ENCODE results near the gene FOXJ3. TPM values are rescaled to one million over a fixed set of nuclear protein-coding genes. Genes with fewer than 3 reads are reported as not detected.

FOXJ3 gene
- total RNA-seq, 2 donors from 2014 or later, result 67.3 to 79.4 TPM

- no peak for DNase-seq
- H3K4me3 Mint-ChIP-seq, result no peak overlapping the region
Observed at GRCh38 chr1:42168391-42168670, 166.7 kb downstream of the FOXJ3 start.

GRCh38 chr1:42167611-42168390, 167.2 kb downstream of the FOXJ3 start:
- no peak for TF ChIP-seq CTCF (conservative IDR thresholded peaks at IDR 0.05)
- Histone ChIP-seq H3K27me3 (ENCODE audit: control insufficient read depth, insufficient read depth, low read length, poor library complexity, severe bottlenecking) (no peaks in the 10 kb centered on the region), H3K4me3 (ENCODE audit: low read length) (no peak overlapping the region), H3K4me1 (ENCODE audit: control insufficient read depth, insufficient read depth, low read length) (peaks cover 24% of the 10 kb centered on the region), H3K9ac (ENCODE audit: extremely low read depth, low read length, poor library complexity, severe bottlenecking) (no peak overlapping the region), H3K27ac (ENCODE audit: low read depth, low read length) (no peak overlapping the region), H3K36me3 (ENCODE audit: control insufficient read depth, insufficient read depth, low read length) (no peaks in the 10 kb centered on the region), H3K9me3 (ENCODE audit: control insufficient read depth, low read length) (no peaks in the 10 kb centered on the region)
- WGBS, 2 experiments (ENCODE audit: insufficient coverage in 1 of 2, insufficient read length in 1 of 2), result 89 to 90% methylated on average over 6 to 21 of the region's 21 CpGs
- H3K27me3 Mint-ChIP-seq (ENCODE audit: insufficient read depth), result peaks cover 4% of the 10 kb centered on the region
- H3K36me3 Mint-ChIP-seq (ENCODE audit: low read depth), result no peaks in the 10 kb centered on the region
- no peak overlapping the region for H3K4me3 Mint-ChIP-seq
- peaks cover 31% of the 10 kb centered on the region for H3K4me1 Mint-ChIP-seq
- DNase-seq, result peak; percentile 55
- H3K9me3 Mint-ChIP-seq, result no peaks in the 10 kb centered on the region
- peak overlapping the region; percentile 9 for H3K27ac Mint-ChIP-seq

More at GRCh38 chr1:42168391-42168670, 166.7 kb downstream of the FOXJ3 start:
- 94% methylated on average over 1 of the region's 1 CpG; no CpG with 5 or more reads in 1 of the 2 experiments for WGBS, 2 experiments (ENCODE audit: insufficient coverage in 1 of 2, insufficient read length in 1 of 2)
- H3K4me1 ChIP-seq (ENCODE audit: control insufficient read depth, insufficient read depth, low read length), result peaks cover 29% of the 10 kb centered on the region
- no peaks in the 10 kb centered on the region for H3K36me3 ChIP-seq (ENCODE audit: control insufficient read depth, insufficient read depth, low read length)
- H3K4me3 ChIP-seq (ENCODE audit: low read length), result no peak overlapping the region
- Mint-ChIP-seq H3K4me1 (peaks cover 31% of the 10 kb centered on the region), H3K9me3 (no peaks in the 10 kb centered on the region), H3K27ac (no peak overlapping the region), H3K27me3 (ENCODE audit: insufficient read depth) (no peaks in the 10 kb centered on the region), H3K36me3 (ENCODE audit: low read depth) (no peaks in the 10 kb centered on the region)
- no peaks in the 10 kb centered on the region for H3K9me3 ChIP-seq (ENCODE audit: control insufficient read depth, low read length)
- H3K27me3 ChIP-seq (ENCODE audit: control insufficient read depth, insufficient read depth, low read length, poor library complexity, severe bottlenecking), result no peaks in the 10 kb centered on the region
- no peak overlapping the region for H3K9ac ChIP-seq (ENCODE audit: extremely low read depth, low read length, poor library complexity, severe bottlenecking)
- TF ChIP-seq CTCF (conservative IDR thresholded peaks at IDR 0.05), result no peak
- H3K27ac ChIP-seq (ENCODE audit: low read depth, low read length), result no peak overlapping the region

- no peak overlapping the region for H3K9ac ChIP-seq (ENCODE audit: extremely low read depth, low read length, poor library complexity, severe bottlenecking)
- Mint-ChIP-seq H3K4me3 (no peak overlapping the region), H3K36me3 (ENCODE audit: low read depth) (no peaks in the 10 kb centered on the region), H3K4me1 (peaks cover 18% of the 10 kb centered on the region), H3K27ac (no peak overlapping the region), H3K9me3 (no peaks in the 10 kb centered on the region), H3K27me3 (ENCODE audit: insufficient read depth) (peaks cover 16% of the 10 kb centered on the region)
- H3K9me3 ChIP-seq (ENCODE audit: control insufficient read depth, low read length), result no peaks in the 10 kb centered on the region
- TF ChIP-seq CTCF (conservative IDR thresholded peaks at IDR 0.05), result no peak
- 62 to 71% methylated on average over 5 to 12 of the region's 12 CpGs for WGBS, 2 experiments (ENCODE audit: insufficient coverage in 1 of 2, insufficient read length in 1 of 2)
- DNase-seq, result peak; percentile 71
- no peaks in the 10 kb centered on the region for H3K27me3 ChIP-seq (ENCODE audit: control insufficient read depth, insufficient read depth, low read length, poor library complexity, severe bottlenecking)
- peaks cover 18% of the 10 kb centered on the region for H3K4me1 ChIP-seq (ENCODE audit: control insufficient read depth, insufficient read depth, low read length)
- H3K27ac ChIP-seq (ENCODE audit: low read depth, low read length), result no peak overlapping the region
- no peaks in the 10 kb centered on the region for H3K36me3 ChIP-seq (ENCODE audit: control insufficient read depth, insufficient read depth, low read length)
- no peak overlapping the region for H3K4me3 ChIP-seq (ENCODE audit: low read length)
Observed at GRCh38 chr1:42165511-42166210, 169.4 kb downstream of the FOXJ3 start.

Data from endodermal cell (in vitro differentiated cells).